ENCODE data around the gene MGAT4A. TPM values are rescaled to one million over a fixed set of nuclear protein-coding genes. Genes with fewer than 3 reads are reported as not detected.

Gene MGAT4A
- total RNA-seq, 1 donor from 2014 or later, result 1.7 TPM

DNA sequence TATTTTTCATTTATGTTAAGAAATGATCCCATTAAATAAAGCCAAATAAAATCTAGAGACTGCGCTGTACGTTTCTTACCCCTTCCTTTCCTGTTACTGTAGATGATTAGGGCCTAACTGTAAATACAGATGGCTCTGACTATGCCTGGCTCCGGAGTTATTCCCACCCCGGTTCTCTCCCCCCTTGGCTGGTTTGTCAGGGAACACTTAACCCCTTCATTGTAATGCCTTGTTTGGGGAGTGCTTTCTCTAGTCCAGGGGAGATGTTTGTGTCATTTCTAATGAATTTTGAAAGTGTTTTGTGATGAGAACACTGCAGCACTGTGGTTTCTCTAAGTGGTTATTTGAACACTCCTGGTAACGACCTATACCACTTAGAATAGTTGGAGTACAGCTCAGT, 113.8 kb downstream of the MGAT4A start:
- Histone ChIP-seq H3K9ac (ENCODE audit: low read length) (no peak overlapping the region), H3K36me3 (ENCODE audit: insufficient read depth, low read length) (peaks cover 24% of the 10 kb centered on the region), H3K4me2 (ENCODE audit: low read length) (no peak overlapping the region), H3K27ac (ENCODE audit: low read depth, low read length) (no peak overlapping the region), H3K4me3 (ENCODE audit: insufficient read depth, low read depth, low read length) (no peak overlapping the region), H4K20me1 (ENCODE audit: insufficient read depth, low read length) (peaks cover 17% of the 10 kb centered on the region), H3K9me3 (ENCODE audit: insufficient read depth, low read depth, low read length) (no peaks in the 10 kb centered on the region), H3K27me3 (ENCODE audit: insufficient read depth, low read length) (no peaks in the 10 kb centered on the region), H3K79me2 (ENCODE audit: insufficient read depth, low read length) (peaks cover 3% of the 10 kb centered on the region), H2AFZ (ENCODE audit: low read depth, low read length) (no peak overlapping the region), H3K4me1 (ENCODE audit: insufficient read depth, low read length) (no peaks in the 10 kb centered on the region)
- H3K36me3 Mint-ChIP-seq (ENCODE audit: low read depth, unreplicated experiment), result no peaks in the 10 kb centered on the region
- FAIRE-seq (no peak), DNase-seq (ENCODE audit: low read depth) (no peak)
- H3K27me3 Mint-ChIP-seq (ENCODE audit: low read depth, unreplicated experiment), result no peaks in the 10 kb centered on the region
- H3K4me1 Mint-ChIP-seq (ENCODE audit: low read depth, unreplicated experiment), result no peaks in the 10 kb centered on the region
- TF ChIP-seq, protein P1, sequence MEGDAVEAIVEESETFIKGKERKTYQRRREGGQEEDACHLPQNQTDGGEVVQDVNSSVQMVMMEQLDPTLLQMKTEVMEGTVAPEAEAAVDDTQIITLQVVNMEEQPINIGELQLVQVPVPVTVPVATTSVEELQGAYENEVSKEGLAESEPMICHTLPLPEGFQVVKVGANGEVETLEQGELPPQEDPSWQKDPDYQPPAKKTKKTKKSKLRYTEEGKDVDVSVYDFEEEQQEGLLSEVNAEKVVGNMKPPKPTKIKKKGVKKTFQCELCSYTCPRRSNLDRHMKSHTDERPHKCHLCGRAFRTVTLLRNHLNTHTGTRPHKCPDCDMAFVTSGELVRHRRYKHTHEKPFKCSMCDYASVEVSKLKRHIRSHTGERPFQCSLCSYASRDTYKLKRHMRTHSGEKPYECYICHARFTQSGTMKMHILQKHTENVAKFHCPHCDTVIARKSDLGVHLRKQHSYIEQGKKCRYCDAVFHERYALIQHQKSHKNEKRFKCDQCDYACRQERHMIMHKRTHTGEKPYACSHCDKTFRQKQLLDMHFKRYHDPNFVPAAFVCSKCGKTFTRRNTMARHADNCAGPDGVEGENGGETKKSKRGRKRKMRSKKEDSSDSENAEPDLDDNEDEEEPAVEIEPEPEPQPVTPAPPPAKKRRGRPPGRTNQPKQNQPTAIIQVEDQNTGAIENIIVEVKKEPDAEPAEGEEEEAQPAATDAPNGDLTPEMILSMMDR (IDR thresholded peaks at IDR 0.05; ENCODE audit: insufficient read depth, low read depth, low read length), result no peak
- no peak for TF ChIP-seq EZH2 (IDR thresholded peaks at IDR 0.05; ENCODE audit: insufficient read depth, low read length)
- H3K27ac Mint-ChIP-seq (ENCODE audit: unreplicated experiment), result no peak overlapping the region
- no peaks in the 10 kb centered on the region for H3K9me3 Mint-ChIP-seq (ENCODE audit: unreplicated experiment)
- H3K4me3 Mint-ChIP-seq (ENCODE audit: unreplicated experiment), result no peak overlapping the region

DNA sequence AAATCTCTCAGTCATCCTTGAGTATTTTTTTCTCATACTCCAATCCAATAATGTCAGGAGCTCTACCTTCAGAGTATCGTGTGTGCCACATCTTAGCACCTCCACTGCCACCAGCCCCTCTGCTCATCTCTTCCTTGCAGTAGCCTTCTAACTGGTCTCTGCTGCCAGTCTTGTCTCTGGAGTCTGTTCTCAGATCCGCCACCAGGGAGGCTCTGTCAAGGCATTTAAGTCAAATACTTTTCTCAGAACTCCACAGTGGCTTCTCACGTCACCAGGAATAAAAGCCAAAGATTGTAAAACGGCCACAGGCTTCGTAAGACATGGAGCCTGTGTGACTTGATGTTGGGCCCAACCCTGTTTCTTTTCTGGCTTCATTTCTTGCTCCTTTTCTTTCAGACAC, 115.5 kb downstream of the MGAT4A start:
- peaks cover 2% of the 10 kb centered on the region for H3K36me3 Mint-ChIP-seq (ENCODE audit: low read depth, unreplicated experiment)
- FAIRE-seq, result no peak

More for the DNA sequence above, 115.5 kb downstream of the MGAT4A start:
- Histone ChIP-seq H3K9me3 (ENCODE audit: insufficient read depth, low read depth, low read length) (no peaks in the 10 kb centered on the region), H2AFZ (ENCODE audit: low read depth, low read length) (no peak overlapping the region), H3K27me3 (ENCODE audit: insufficient read depth, low read length) (no peaks in the 10 kb centered on the region), H3K4me3 (ENCODE audit: insufficient read depth, low read depth, low read length) (no peak overlapping the region), H4K20me1 (ENCODE audit: insufficient read depth, low read length) (peaks cover 17% of the 10 kb centered on the region), H3K79me2 (ENCODE audit: insufficient read depth, low read length) (peaks cover 15% of the 10 kb centered on the region), H3K4me1 (ENCODE audit: insufficient read depth, low read length) (peaks cover 2% of the 10 kb centered on the region), H3K36me3 (ENCODE audit: insufficient read depth, low read length) (peaks cover 33% of the 10 kb centered on the region), H3K4me2 (ENCODE audit: low read length) (no peak overlapping the region), H3K27ac (ENCODE audit: low read depth, low read length) (no peak overlapping the region), H3K9ac (ENCODE audit: low read length) (no peak overlapping the region)
- DNase-seq (ENCODE audit: low read depth), result no peak
- Mint-ChIP-seq H3K9me3 (ENCODE audit: unreplicated experiment) (no peaks in the 10 kb centered on the region), H3K4me1 (ENCODE audit: low read depth, unreplicated experiment) (peaks cover 11% of the 10 kb centered on the region), H3K27me3 (ENCODE audit: low read depth, unreplicated experiment) (no peaks in the 10 kb centered on the region), H3K4me3 (ENCODE audit: unreplicated experiment) (no peak overlapping the region), H3K27ac (ENCODE audit: unreplicated experiment) (no peak overlapping the region)
- no peak for TF ChIP-seq EZH2 (IDR thresholded peaks at IDR 0.05; ENCODE audit: insufficient read depth, low read length)
- TF ChIP-seq, protein P1 (IDR thresholded peaks at IDR 0.05; ENCODE audit: insufficient read depth, low read depth, low read length), result no peak

All from astrocyte (in vitro differentiated cells and primary cell).